Endothelial cell of umbilical vein (primary cell): ENCODE data around the gene ZNF609. TPM values are rescaled to one million over a fixed set of nuclear protein-coding genes. Genes with fewer than 3 reads are reported as not detected.

Source experiments
- BruUV-seq: library from RNA; stranded (reverse); fragments of 400-500 nt; replicated peaks from 2 replicates; lab custom pipeline; 2021; lab: Mats Ljungman, UMichigan
- CTCF ChIA-PET: fragments of 300-600, 350-600 bp; sonication (Branson Sonifier 250); formaldehyde crosslinking; loops from one replicate; lab custom pipeline; 2021; ENCODE audit warnings: antibody characterized with exemption, inconsistent platforms; lab: Charles Lee
- POLR2A ChIA-PET: fragments of 300-600, 350-600 bp; sonication (Branson Sonifier 250); formaldehyde crosslinking; loops from one replicate; lab custom pipeline; 2021; ENCODE audit warnings: antibody characterized with exemption, inconsistent platforms; lab: Charles Lee
- DNase-seq: peaks from one replicate; pipeline ENCODE4 v3.0.0-alpha.2; 2011; ENCODE audit warnings: low read depth, low spot score
- FAIRE-seq: peaks from 2 replicates; lab custom pipeline; 2011; peaks lifted over from hg19 to GRCh38; lab: Jason Lieb, UNC
- H2AFZ ChIP-seq: 2 replicates; pipeline ENCODE4 v1.6.0; 2012; ENCODE audit warnings: low read depth, low read length, control low read depth, inconsistent platforms
- H3K27ac ChIP-seq: 2 replicates; pipeline ENCODE4 v1.5.1; 2011; ENCODE audit warnings: low read depth, mild to moderate bottlenecking, control low read depth, low read length, moderate library complexity; ENCODE audit not compliant: insufficient read depth
- H3K27me3 ChIP-seq, 2 experiments: 2 replicates each; pipeline versions ENCODE4 v1.6.0 to v1.6.1; 2011; ENCODE audit warnings: low read length in 2 of 2, mixed read lengths in 1 of 2; ENCODE audit not compliant: control insufficient read depth in 2 of 2, insufficient read depth in 2 of 2
- H3K36me3 ChIP-seq, 2 experiments: 2 replicates in 1 of 2; 3 replicates in 1 of 2; pipeline ENCODE4 v1.5.1; 2011; ENCODE audit warnings: low read length in 2 of 2, mild to moderate bottlenecking in 1 of 2, moderate library complexity in 1 of 2; ENCODE audit not compliant: control insufficient read depth in 2 of 2, insufficient read depth in 2 of 2; ENCODE audit errors: extremely low read depth in 1 of 2
- H3K4me1 ChIP-seq: 3 replicates; pipeline ENCODE4 v1.5.1; 2011; ENCODE audit warnings: mild to moderate bottlenecking, low read length; ENCODE audit not compliant: control insufficient read depth, insufficient read depth; ENCODE audit errors: extremely low read depth
- H3K4me2 ChIP-seq: 2 replicates; pipeline ENCODE4 v1.6.1; 2011; ENCODE audit warnings: low read length, control low read depth, mixed read lengths; ENCODE audit not compliant: insufficient read depth
- H3K4me3 ChIP-seq, 3 experiments: fragments of 200-600 bp in 1 of 3; sonication (generic), shearing (Covaris generic) in 1 of 3; replicated peaks in 1 of 3; 2 replicates each; pipeline ENCODE4 v1.5.1; 2011 to 2016; ENCODE audit warnings: control low read depth in 3 of 3, low read length in 3 of 3, mild to moderate bottlenecking in 2 of 3, inconsistent platforms in 1 of 3, low read depth in 1 of 3, moderate library complexity in 1 of 3; ENCODE audit not compliant: insufficient read depth in 1 of 3
- H3K79me2 ChIP-seq: 2 replicates; pipeline ENCODE4 v1.6.0; 2012; ENCODE audit warnings: low read length, inconsistent platforms; ENCODE audit not compliant: control insufficient read depth, insufficient read depth
- H3K9ac ChIP-seq: replicated peaks from 2 replicates; pipeline ENCODE3; 2011; ENCODE audit warnings: low read length, control low read depth; ENCODE audit not compliant: insufficient read depth; ENCODE audit errors: extremely low read depth
- H3K9me1 ChIP-seq: replicated peaks from 3 replicates; pipeline ENCODE4 v1.6.0; 2011; ENCODE audit warnings: mild to moderate bottlenecking, low read length; ENCODE audit not compliant: control insufficient read depth, insufficient read depth; ENCODE audit errors: extremely low read depth
- H3K9me3 ChIP-seq: replicated peaks from 2 replicates; pipeline ENCODE4 v1.5.1; 2012; ENCODE audit warnings: low read length, inconsistent platforms; ENCODE audit not compliant: control insufficient read depth, insufficient read depth
- H4K20me1 ChIP-seq: replicated peaks from 2 replicates; pipeline ENCODE3; 2011; ENCODE audit warnings: mild to moderate bottlenecking, low read length; ENCODE audit not compliant: control insufficient read depth, insufficient read depth; ENCODE audit errors: extremely low read depth
- EZH2 ChIP-seq: IDR thresholded peaks from 2 replicates; pipeline ENCODE4 v1.6.1; 2012; ENCODE audit warnings: borderline replicate concordance, low read depth, mild to moderate bottlenecking, moderate library complexity, low read length, inconsistent platforms; ENCODE audit not compliant: severe bottlenecking
- FOS ChIP-seq: IDR thresholded peaks from 2 replicates; pipeline ENCODE4 v1.6.1; 2011; ENCODE audit warnings: mild to moderate bottlenecking, low read length, moderate library complexity, borderline replicate concordance; ENCODE audit not compliant: insufficient read depth
- GATA2 ChIP-seq: IDR thresholded peaks from 2 replicates; pipeline ENCODE4 v1.7.0; 2011; ENCODE audit warnings: low read depth, mild to moderate bottlenecking, moderate library complexity, mixed read lengths, low read length; ENCODE audit not compliant: insufficient read length, insufficient read depth
- JUN ChIP-seq: IDR thresholded peaks from 2 replicates; pipeline ENCODE4 v1.6.1; 2011; ENCODE audit warnings: borderline replicate concordance, low read depth; ENCODE audit not compliant: insufficient read length, insufficient read depth
- MYC ChIP-seq: IDR thresholded peaks from one replicate; pipeline ENCODE4 v1.6.1; 2011; ENCODE audit warnings: mild to moderate bottlenecking, low read depth, low read length
- POLR2A ChIP-seq: IDR thresholded peaks from 2 replicates; pipeline ENCODE4 v1.6.1; 2012; ENCODE audit warnings: low read depth, mild to moderate bottlenecking, control low read depth, low read length
- POLR2AphosphoS5 ChIP-seq: IDR thresholded peaks from 2 replicates; pipeline ENCODE4 v1.6.1; 2012; ENCODE audit warnings: low read depth, mild to moderate bottlenecking, control low read depth, low read length, moderate library complexity; ENCODE audit not compliant: insufficient read depth
- dilution Hi-C: fragments of 300-500 bp; cut with MboI; formaldehyde crosslinking; loops from one replicate; pipeline ENCODE4 v1.15.0; 2019; ENCODE audit warnings: low sequenced_read_pairs; ENCODE audit not compliant: extremely low pct_ligation_motif_present
- intact Hi-C: fragments of 100-400 bp; cut with micrococcal nuclease; formaldehyde crosslinking; loops from one replicate; pipeline ENCODE4 v1.10.0; 2022
- polyA plus RNA-seq, 4 experiments: library from polyadenylated mRNA; depleted of rRNA in 3 of 4; stranded (reverse) in 3 of 4; unstranded in 1 of 4; fragments of >200 nt; gene quantifications; 2 replicates each; pipeline versions ENCODE4 v1.2.1 to v1.2.3, GENCODE V29; 2011 to 2012; ENCODE audit warnings: missing spikeins in 1 of 4
- total RNA-seq: library from RNA; stranded (reverse); gene quantifications from 2 replicates; pipeline ENCODE4 v1.2.3, GENCODE V29; 2021
- TF ChIP-seq, protein P1 (sequence below), 2 donors: IDR thresholded peaks; 1 replicate in 1 of 2; 2 replicates in 1 of 2; pipeline ENCODE4 v1.5.1; 2011; ENCODE audit warnings: low read length in 2 of 2, mild to moderate bottlenecking in 2 of 2, moderate library complexity in 2 of 2, control low read depth in 1 of 2, inconsistent platforms in 1 of 2, low read depth in 1 of 2; ENCODE audit not compliant: insufficient read depth in 1 of 2; ENCODE audit errors: extremely low read depth in 1 of 2
- TF ChIP-seq, protein P2 (sequence below): IDR thresholded peaks from 2 replicates; pipeline ENCODE4 v1.6.1; 2011; ENCODE audit not compliant: insufficient read depth, insufficient read length

The ZNF609 gene
- total and polyA plus RNA-seq, 2 donors (not counting 3 experiments of a cell fraction or from before 2014, with no cell fraction given): 18.2 to 49.6 TPM

DNA sequence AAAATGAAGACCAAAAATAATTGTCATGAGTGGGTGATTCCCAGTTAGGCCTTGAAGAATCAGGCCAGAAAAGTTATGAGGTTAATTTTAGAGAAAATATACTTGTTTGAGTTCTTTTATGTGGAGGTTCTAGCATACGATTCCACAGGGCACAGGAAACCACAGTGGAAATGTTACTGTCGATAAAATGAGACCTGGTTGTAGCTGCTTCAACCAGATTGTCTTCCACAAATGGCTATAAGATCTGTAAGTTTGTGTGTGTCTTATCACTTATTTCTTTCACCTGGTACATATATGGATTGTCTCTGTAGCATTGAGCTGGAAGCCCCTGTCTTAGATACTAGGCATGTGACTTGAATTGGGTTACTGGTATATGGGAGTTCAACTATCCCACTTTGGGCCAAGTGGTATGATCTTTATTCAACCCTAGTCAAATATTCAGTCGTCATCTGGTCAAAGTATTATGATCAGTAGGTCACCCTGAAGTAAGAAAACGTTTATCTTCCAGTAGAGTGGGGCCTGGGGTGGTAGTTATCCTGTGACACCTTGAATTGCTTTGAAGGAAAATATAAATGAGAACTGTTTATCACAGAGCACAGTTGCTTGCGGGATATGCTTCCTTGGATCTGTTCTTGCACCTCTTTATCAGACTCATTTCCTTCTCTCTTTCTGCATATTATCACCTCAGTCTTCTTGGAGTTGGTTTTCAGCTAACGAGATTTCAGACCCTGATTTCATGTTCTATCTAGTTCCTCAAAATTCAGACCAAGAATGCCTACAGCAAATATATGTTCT, 21.5 kb upstream of the ZNF609 start:
- FAIRE-seq (no peak), DNase-seq (no peak)
- POLR2A ChIA-PET: no interaction called here
- TF ChIP-seq MYC (no peak), POLR2AphosphoS5 (no peak)
- TF ChIP-seq, protein P1, sequence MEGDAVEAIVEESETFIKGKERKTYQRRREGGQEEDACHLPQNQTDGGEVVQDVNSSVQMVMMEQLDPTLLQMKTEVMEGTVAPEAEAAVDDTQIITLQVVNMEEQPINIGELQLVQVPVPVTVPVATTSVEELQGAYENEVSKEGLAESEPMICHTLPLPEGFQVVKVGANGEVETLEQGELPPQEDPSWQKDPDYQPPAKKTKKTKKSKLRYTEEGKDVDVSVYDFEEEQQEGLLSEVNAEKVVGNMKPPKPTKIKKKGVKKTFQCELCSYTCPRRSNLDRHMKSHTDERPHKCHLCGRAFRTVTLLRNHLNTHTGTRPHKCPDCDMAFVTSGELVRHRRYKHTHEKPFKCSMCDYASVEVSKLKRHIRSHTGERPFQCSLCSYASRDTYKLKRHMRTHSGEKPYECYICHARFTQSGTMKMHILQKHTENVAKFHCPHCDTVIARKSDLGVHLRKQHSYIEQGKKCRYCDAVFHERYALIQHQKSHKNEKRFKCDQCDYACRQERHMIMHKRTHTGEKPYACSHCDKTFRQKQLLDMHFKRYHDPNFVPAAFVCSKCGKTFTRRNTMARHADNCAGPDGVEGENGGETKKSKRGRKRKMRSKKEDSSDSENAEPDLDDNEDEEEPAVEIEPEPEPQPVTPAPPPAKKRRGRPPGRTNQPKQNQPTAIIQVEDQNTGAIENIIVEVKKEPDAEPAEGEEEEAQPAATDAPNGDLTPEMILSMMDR (IDR thresholded peaks at IDR 0.05; ENCODE audit: extremely low read depth in 1 of 2, insufficient read depth in 1 of 2, low read depth in 1 of 2, low read length in 2 of 2): no peak
- H3K9me3 ChIP-seq: no peaks in the 10 kb centered on the region
- peaks cover 13% of the 10 kb centered on the region for H3K4me1 ChIP-seq
- peaks cover 0 to 2% of the 10 kb centered on the region in 2 experiments for H3K36me3 ChIP-seq
- intact Hi-C loops: no loop called here
- no peaks in the 10 kb centered on the region for H3K27me3 ChIP-seq
- no TSS peak for BruUV-seq
- no peak overlapping the region for H3K9ac ChIP-seq
- no peak overlapping the region for H3K4me2 ChIP-seq
- no peaks in the 10 kb centered on the region for H3K9me1 ChIP-seq
- dilution Hi-C loops: no loop called here
- no peak overlapping the region for H3K4me3 ChIP-seq
- no peaks in the 10 kb centered on the region for H3K79me2 ChIP-seq
- no peak overlapping the region for H2AFZ ChIP-seq
- H3K27ac ChIP-seq: no peak overlapping the region
- no peaks in the 10 kb centered on the region for H4K20me1 ChIP-seq
- CTCF ChIA-PET: no interaction called here

DNA sequence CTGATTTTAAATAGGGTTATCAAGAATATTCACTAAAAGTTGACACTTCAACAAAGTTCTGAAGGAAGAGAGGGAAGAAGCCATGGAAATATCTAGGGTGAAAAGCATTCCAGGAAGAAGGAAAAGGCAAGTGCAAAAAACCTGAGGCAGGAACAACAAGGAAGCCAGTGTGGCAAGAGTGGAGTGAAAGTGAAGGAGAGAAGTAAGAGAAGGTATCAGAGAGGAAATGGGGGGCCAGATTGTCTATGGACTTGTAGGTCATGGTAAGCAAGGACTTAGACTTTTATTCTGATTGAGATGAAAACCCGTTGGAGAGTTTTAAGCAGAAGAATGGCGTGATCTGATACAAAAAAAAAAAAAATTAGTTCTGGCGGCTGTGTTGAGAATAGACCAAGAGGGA, 18.5 kb upstream of the ZNF609 start:
- no peaks in the 10 kb centered on the region for H3K27me3 ChIP-seq
- TF ChIP-seq EZH2: no peak
- no peak for TF ChIP-seq GATA2
- TF ChIP-seq JUN: no peak
- TF ChIP-seq, protein P2, sequence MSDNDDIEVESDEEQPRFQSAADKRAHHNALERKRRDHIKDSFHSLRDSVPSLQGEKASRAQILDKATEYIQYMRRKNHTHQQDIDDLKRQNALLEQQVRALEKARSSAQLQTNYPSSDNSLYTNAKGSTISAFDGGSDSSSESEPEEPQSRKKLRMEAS: no peak
- TF ChIP-seq, protein P1 (IDR thresholded peaks at IDR 0.05; ENCODE audit: extremely low read depth in 1 of 2, insufficient read depth in 1 of 2, low read depth in 1 of 2, low read length in 2 of 2): no peak
- TF ChIP-seq POLR2A: no peak
- no peak for TF ChIP-seq FOS
- TF ChIP-seq MYC: no peak
- no peaks in the 10 kb centered on the region for H4K20me1 ChIP-seq
- no peak overlapping the region for H3K27ac ChIP-seq
- no peak overlapping the region for H3K4me2 ChIP-seq
- intact Hi-C loops: no loop called here
- peaks cover 0 to 2% of the 10 kb centered on the region in 2 experiments for H3K36me3 ChIP-seq
- dilution Hi-C loops: no loop called here
- ChIA-PET CTCF (no interaction called here), POLR2A (no interaction called here)
- H3K9ac ChIP-seq: no peak overlapping the region
- no peak overlapping the region for H3K4me3 ChIP-seq
- no peaks in the 10 kb centered on the region for H3K9me1 ChIP-seq
- DNase-seq (no peak), FAIRE-seq (no peak)
- H3K9me3 ChIP-seq: no peaks in the 10 kb centered on the region
- no TSS peak for BruUV-seq
- H2AFZ ChIP-seq: no peak overlapping the region
- H3K79me2 ChIP-seq: no peaks in the 10 kb centered on the region
- peaks cover 34% of the 10 kb centered on the region for H3K4me1 ChIP-seq
